ENCODE data around the gene GOLGA5.
"Not testable (repeated sequence)": the region's sequence is repeated elsewhere in the genome, so short reads cannot be mapped to it uniquely, and the experiment has no call there.

DNA sequence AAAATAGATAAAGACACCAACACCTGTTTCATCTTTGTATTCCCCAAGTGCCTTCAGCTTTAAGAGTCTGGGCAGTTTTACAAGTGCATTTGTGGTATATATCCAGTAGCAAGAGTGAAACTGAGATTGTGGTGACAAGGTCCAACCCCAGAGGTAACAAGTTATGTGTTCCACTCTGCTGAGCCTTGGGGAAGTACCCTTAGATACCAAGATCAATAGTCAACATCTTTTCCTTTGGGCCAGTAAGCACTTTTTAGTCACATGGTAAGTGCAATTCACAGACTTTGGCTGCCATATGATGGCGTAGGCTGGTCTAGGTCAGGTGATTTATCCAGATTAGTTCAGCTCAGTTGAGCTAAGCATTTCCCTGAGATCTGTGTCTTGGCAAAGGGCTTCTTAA is 25.9 kb upstream of the GOLGA5 start:
- TF ChIP-seq CTCF (IDR thresholded peaks at IDR 0.05; ENCODE audit: low read length); EZH2 (IDR thresholded peaks at IDR 0.05; ENCODE audit: borderline replicate concordance, low read length): not testable (repeated sequence)
